ENCODE results near the gene DPP10.

DNA sequence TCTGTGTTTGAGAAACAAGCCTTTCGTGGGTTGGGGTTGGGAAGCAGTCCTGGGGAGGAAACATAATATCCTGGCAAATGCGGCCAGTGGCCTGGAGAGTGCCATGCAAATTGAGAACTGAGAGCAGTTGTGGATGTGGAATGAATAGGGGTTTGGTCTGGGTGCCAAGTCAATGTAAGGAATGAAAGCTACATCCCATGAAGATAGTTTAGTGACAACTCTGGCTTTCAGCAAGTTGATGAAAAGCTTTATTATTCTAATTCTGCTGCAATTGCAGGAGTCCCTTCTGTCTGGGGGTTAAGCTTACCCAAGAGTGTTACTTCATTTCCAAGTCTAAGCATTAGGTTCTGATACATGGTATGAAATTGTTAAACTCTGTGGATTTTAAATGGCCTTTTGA, 771.6 kb downstream of the DPP10 start:
- TF ChIP-seq, protein P1, sequence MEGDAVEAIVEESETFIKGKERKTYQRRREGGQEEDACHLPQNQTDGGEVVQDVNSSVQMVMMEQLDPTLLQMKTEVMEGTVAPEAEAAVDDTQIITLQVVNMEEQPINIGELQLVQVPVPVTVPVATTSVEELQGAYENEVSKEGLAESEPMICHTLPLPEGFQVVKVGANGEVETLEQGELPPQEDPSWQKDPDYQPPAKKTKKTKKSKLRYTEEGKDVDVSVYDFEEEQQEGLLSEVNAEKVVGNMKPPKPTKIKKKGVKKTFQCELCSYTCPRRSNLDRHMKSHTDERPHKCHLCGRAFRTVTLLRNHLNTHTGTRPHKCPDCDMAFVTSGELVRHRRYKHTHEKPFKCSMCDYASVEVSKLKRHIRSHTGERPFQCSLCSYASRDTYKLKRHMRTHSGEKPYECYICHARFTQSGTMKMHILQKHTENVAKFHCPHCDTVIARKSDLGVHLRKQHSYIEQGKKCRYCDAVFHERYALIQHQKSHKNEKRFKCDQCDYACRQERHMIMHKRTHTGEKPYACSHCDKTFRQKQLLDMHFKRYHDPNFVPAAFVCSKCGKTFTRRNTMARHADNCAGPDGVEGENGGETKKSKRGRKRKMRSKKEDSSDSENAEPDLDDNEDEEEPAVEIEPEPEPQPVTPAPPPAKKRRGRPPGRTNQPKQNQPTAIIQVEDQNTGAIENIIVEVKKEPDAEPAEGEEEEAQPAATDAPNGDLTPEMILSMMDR (IDR thresholded peaks at IDR 0.05), result no peak
- no peak for TF ChIP-seq ZFX (IDR thresholded peaks at IDR 0.05; ENCODE audit: borderline replicate concordance)

Data from 22Rv1 (cell line).